SJCRH30 (cell line): ENCODE measurements around the gene LILRA1. TPM values are rescaled to one million over a fixed set of nuclear protein-coding genes. Genes with fewer than 3 reads are reported as not detected.
"Not testable (repeated sequence)": the region's sequence is repeated elsewhere in the genome, so short reads cannot be mapped to it uniquely, and the experiment has no call there.

ENCODE experiments used
- DNase-seq, 2 experiments: peaks; one replicate each; pipeline ENCODE4 v3.0.0-alpha.2; 2015 to 2020
- H3K27ac ChIP-seq: fragments of 250-450 bp; sonication (Bioruptor Pico); 2 replicates; pipeline ENCODE4 v1.5.1; 2020; ENCODE audit warnings: mild to moderate bottlenecking, moderate library complexity
- H3K27me3 ChIP-seq: fragments of 250-450 bp; sonication (Bioruptor Pico); 2 replicates; pipeline ENCODE4 v1.5.1; 2020; ENCODE audit warnings: mild to moderate bottlenecking, moderate library complexity
- H3K36me3 ChIP-seq: fragments of 250-450 bp; sonication (Bioruptor Pico); 2 replicates; pipeline ENCODE4 v1.5.1; 2020; ENCODE audit warnings: mild to moderate bottlenecking, moderate library complexity
- H3K4me1 ChIP-seq: fragments of 250-450 bp; sonication (Bioruptor Pico); 2 replicates; pipeline ENCODE4 v1.5.1; 2020; ENCODE audit warnings: mild to moderate bottlenecking, moderate library complexity
- H3K4me3 ChIP-seq: fragments of 250-450 bp; sonication (Bioruptor Pico); 2 replicates; pipeline ENCODE4 v1.5.1; 2020; ENCODE audit warnings: mild to moderate bottlenecking, moderate library complexity
- H3K9me3 ChIP-seq: fragments of 250-450 bp; sonication (Bioruptor Pico); replicated peaks from 2 replicates; pipeline ENCODE4 v1.5.1; 2020; ENCODE audit warnings: mild to moderate bottlenecking, moderate library complexity
- total RNA-seq: library from RNA; depleted of rRNA; stranded (reverse); fragments of >200 nt; shearing (Covaris generic); gene quantifications from 2 replicates; pipeline ENCODE4 v1.2.3, GENCODE V29; 2014

Gene LILRA1
- total RNA-seq, 1 experiment from 2014 or later = not detected

DNA sequence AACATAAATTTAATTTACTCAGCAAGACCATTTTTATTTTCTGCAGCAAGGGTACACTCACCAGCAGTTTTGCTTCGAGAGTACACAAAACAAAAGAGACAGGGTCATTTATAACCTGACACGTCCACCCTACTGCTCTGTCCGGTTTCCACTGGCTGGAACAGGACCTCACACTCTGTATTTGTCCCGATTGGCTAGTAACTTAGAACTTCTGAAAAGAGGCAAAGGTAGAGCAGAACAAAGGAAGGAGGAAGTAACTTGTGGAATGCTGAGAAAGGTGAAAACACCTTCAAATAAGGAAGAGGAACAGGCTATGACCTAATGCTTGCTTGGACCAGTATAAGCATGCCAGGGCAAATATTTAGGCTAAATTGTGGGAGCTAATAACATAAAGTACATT is 34.5 kb downstream of the LILRA1 start:
- H3K9me3 ChIP-seq, H3K27ac ChIP-seq, H3K27me3 ChIP-seq, H3K36me3 ChIP-seq, DNase-seq, H3K4me3 ChIP-seq, H3K4me1 ChIP-seq: not testable (repeated sequence)

- H3K4me3 ChIP-seq, H3K27ac ChIP-seq, DNase-seq, H3K27me3 ChIP-seq, H3K9me3 ChIP-seq, H3K36me3 ChIP-seq, H3K4me1 ChIP-seq: not testable (repeated sequence)
Observed at GRCh38 chr19:54630262-54630661, 36.8 kb downstream of the LILRA1 start, which contains the start of gene LILRB1. Gene LILRB1, plus strand, starts transcription at chr19:54630484. Its CDS starts 590 bp downstream, at chr19:54631074.

GRCh38 chr19:54630782-54631181 is 37.4 kb downstream of the LILRA1 start:
- Histone ChIP-seq H3K27ac (no peak overlapping the region), H3K27me3 (no peaks in the 10 kb centered on the region), H3K4me1 (no peaks in the 10 kb centered on the region), H3K36me3 (no peaks in the 10 kb centered on the region), H3K4me3 (no peak overlapping the region), H3K9me3 (no peaks in the 10 kb centered on the region)
- no peak for DNase-seq

DNA sequence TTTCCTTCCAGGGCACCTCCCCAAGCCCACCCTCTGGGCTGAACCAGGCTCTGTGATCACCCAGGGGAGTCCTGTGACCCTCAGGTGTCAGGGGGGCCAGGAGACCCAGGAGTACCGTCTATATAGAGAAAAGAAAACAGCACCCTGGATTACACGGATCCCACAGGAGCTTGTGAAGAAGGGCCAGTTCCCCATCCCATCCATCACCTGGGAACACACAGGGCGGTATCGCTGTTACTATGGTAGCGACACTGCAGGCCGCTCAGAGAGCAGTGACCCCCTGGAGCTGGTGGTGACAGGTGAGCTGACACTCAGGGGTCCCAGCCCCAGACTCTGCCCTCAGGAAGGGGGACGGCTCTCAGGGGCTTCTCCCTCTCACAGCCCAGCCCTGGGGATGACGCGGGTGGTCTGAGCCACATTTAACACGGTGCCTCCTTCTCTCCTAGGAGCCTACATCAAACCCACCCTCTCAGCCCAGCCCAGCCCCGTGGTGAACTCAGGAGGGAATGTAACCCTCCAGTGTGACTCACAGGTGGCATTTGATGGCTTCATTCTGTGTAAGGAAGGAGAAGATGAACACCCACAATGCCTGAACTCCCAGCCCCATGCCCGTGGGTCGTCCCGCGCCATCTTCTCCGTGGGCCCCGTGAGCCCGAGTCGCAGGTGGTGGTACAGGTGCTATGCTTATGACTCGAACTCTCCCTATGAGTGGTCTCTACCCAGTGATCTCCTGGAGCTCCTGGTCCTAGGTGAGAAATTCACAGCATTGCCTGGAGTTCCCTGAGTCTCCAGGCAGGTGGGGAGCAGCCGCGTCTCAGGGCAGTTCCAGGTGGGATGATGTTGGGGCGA is 38.3 kb downstream of the LILRA1 start:
- H3K27me3 ChIP-seq, DNase-seq, H3K27ac ChIP-seq, H3K4me1 ChIP-seq, H3K36me3 ChIP-seq, H3K9me3 ChIP-seq, H3K4me3 ChIP-seq: not testable (repeated sequence)

DNA sequence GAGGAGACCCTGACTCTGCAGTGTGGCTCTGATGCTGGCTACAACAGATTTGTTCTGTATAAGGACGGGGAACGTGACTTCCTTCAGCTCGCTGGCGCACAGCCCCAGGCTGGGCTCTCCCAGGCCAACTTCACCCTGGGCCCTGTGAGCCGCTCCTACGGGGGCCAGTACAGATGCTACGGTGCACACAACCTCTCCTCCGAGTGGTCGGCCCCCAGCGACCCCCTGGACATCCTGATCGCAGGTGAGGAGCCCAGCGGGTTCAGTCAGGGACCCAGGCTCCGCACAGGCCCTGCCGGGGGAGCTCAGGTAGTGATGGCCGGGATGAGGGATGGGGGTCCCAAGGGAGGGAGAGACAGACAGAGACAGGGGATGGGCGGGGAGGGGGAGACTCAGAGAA is 39.1 kb downstream of the LILRA1 start:
- not testable (repeated sequence) for H3K27me3 ChIP-seq, H3K27ac ChIP-seq, H3K9me3 ChIP-seq, H3K4me3 ChIP-seq, H3K36me3 ChIP-seq, H3K4me1 ChIP-seq, DNase-seq

DNA sequence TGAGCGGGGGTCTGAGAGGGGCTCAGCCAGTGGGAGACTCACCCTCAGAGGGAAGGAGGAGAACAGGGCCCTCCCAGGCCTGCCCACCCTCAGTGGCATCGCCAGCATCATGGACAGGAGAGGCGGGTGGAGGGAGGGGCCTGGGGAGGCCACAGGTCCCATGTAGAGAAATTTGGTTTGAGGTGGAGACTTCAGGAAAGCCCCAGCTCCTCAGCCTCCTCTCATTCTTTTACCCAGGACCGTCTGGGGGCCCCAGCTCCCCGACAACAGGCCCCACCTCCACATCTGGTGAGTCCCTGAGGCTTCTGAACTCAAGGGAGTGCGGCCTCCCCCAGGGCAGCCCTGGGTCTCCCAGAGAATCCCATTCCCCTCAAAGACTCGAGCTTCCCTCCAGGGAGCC is 40.0 kb downstream of the LILRA1 start:
- H3K4me1 ChIP-seq = no peaks in the 10 kb centered on the region

GRCh38 chr19:54636081-54636480 is 42.6 kb downstream of the LILRA1 start:
- H3K36me3 ChIP-seq, H3K4me1 ChIP-seq, H3K4me3 ChIP-seq, DNase-seq, H3K9me3 ChIP-seq, H3K27me3 ChIP-seq, H3K27ac ChIP-seq: not testable (repeated sequence)

More for the DNA sequence above, 40.0 kb downstream of the LILRA1 start:
- H3K27me3 ChIP-seq = no peaks in the 10 kb centered on the region
- no peaks in the 10 kb centered on the region for H3K36me3 ChIP-seq
- no peak overlapping the region for H3K27ac ChIP-seq
- no peaks in the 10 kb centered on the region for H3K9me3 ChIP-seq
- H3K4me3 ChIP-seq = no peak overlapping the region
- no peak for DNase-seq

DNA sequence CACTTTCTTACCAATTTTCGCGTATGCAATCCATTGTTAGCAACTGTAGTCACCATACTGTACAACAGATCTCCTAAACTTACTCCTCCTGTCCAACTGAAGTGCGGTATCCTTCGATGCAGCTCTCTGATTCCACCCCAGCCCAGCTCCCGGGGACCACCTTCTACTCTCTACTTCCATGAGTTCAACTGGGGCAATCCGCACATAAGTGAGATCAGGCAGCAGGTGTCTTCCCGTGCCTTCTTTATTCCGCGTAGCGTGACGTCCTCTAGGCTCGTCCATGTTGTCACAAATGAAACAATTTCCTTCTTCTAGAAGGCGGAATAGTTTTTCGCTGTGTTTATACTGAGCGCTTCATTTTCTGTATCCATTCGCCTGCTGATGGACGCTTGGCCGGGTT is 45.3 kb downstream of the LILRA1 start:
- no peak overlapping the region for H3K27ac ChIP-seq
- no peaks in the 10 kb centered on the region for H3K27me3 ChIP-seq
- no peaks in the 10 kb centered on the region for H3K9me3 ChIP-seq
- no peak for DNase-seq
- H3K4me1 ChIP-seq = no peaks in the 10 kb centered on the region
- no peak overlapping the region for H3K4me3 ChIP-seq
- no peaks in the 10 kb centered on the region for H3K36me3 ChIP-seq

- H3K36me3 ChIP-seq, H3K9me3 ChIP-seq: not testable (repeated sequence)
Observed at GRCh38 chr19:54642953-54643352, 49.5 kb downstream of the LILRA1 start.

DNA sequence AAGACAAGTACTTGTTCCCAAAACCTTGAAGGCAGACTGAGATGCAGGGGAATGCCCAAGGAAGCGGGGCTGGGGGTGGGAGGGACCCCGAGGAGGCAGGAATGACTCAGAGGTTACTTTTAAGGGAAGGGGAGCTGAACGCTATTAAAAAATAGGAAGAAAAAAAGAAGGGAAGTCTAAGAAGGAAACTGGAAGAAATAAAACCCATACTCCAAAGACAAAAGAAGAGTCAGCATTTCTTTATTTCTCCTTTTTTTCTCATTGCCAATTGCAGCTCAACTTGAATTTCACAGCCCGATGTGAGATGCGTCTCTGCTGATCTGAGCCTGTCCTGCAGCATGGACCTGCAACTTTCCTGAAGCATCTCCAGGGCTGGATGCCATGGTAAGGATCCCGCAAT is 50.2 kb downstream of the LILRA1 start:
- not testable (repeated sequence) for H3K4me3 ChIP-seq, H3K27ac ChIP-seq, H3K36me3 ChIP-seq, H3K27me3 ChIP-seq, DNase-seq, H3K9me3 ChIP-seq, H3K4me1 ChIP-seq

More at GRCh38 chr19:54642953-54643352, 49.5 kb downstream of the LILRA1 start:
- not testable (repeated sequence) for H3K27me3 ChIP-seq, H3K27ac ChIP-seq, DNase-seq, H3K4me3 ChIP-seq, H3K4me1 ChIP-seq

GRCh38 chr19:54644056-54644455 is 50.6 kb downstream of the LILRA1 start:
- no peaks in the 10 kb centered on the region for H3K9me3 ChIP-seq
- DNase-seq = no peak
- H3K36me3 ChIP-seq = no peaks in the 10 kb centered on the region
- no peak overlapping the region for H3K4me3 ChIP-seq
- no peak overlapping the region for H3K27ac ChIP-seq
- H3K27me3 ChIP-seq = no peaks in the 10 kb centered on the region
- H3K4me1 ChIP-seq = no peaks in the 10 kb centered on the region

DNA sequence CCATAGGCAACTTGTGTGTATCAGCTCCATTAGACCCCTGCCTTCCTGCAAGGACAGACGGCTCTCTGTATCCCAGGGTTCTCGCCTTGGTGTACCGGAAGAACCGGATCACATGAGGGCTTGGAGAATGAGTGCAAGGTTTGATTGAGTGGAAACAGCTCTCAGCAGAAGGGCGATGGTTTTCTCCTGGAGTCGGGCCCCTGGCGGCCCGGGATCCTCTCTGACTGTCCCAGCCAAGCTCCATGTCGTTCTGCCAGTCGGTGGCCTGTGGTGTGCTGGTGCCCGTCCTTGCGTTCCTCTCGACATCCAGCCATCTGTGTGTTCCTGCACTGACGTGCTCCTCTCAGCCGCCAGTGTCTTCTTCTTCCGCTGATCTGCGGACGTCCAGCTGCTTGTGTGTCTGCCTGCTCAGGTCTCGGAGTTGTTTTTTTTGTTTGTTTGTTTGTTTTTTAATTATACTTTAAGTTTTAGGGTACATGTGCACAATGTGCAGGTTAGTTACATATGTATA is 53.0 kb downstream of the LILRA1 start:
- H3K4me1 ChIP-seq = no peaks in the 10 kb centered on the region
- H3K27me3 ChIP-seq = no peaks in the 10 kb centered on the region
- no peak overlapping the region for H3K27ac ChIP-seq
- no peaks in the 10 kb centered on the region for H3K36me3 ChIP-seq
- no peak overlapping the region for H3K4me3 ChIP-seq
- no peaks in the 10 kb centered on the region for H3K9me3 ChIP-seq
- DNase-seq = no peak

- DNase-seq = no peak
- no peak overlapping the region for H3K27ac ChIP-seq
- H3K9me3 ChIP-seq = no peaks in the 10 kb centered on the region
- H3K36me3 ChIP-seq = no peaks in the 10 kb centered on the region
- H3K4me3 ChIP-seq = no peak overlapping the region
- no peaks in the 10 kb centered on the region for H3K4me1 ChIP-seq
- no peaks in the 10 kb centered on the region for H3K27me3 ChIP-seq
Observed at GRCh38 chr19:54648129-54648528, 54.7 kb downstream of the LILRA1 start.

- Histone ChIP-seq H3K4me3 (no peak overlapping the region), H3K36me3 (no peaks in the 10 kb centered on the region), H3K27ac (no peak overlapping the region), H3K27me3 (no peaks in the 10 kb centered on the region), H3K9me3 (no peaks in the 10 kb centered on the region), H3K4me1 (no peaks in the 10 kb centered on the region)
- no peak for DNase-seq
Observed at GRCh38 chr19:54650108-54650655, 56.8 kb downstream of the LILRA1 start.
